ENCODE data around the gene GABRB2. TPM values are rescaled to one million over a fixed set of nuclear protein-coding genes. Genes with fewer than 3 reads are reported as not detected.

Gene GABRB2
- total RNA-seq, 4 donors from 2014 or later: 0.11 to 4.6 (median 1.3) TPM

- no peaks in the 10 kb centered on the region for H3K27me3 ChIP-seq
- H3K4me3 ChIP-seq (replicated peaks in 1 of 3): no peak overlapping the region
- no peaks in the 10 kb centered on the region for H3K36me3 ChIP-seq
- H3K4me1 ChIP-seq: no peaks in the 10 kb centered on the region
- intact Hi-C loops (cut with DNase I): no loop called here
- no peak for DNase-seq
- TF ChIP-seq CTCF (IDR thresholded peaks at IDR 0.05) (no peak), POLR2A (IDR thresholded peaks at IDR 0.05) (no peak)
- no peak overlapping the region for H3K27ac ChIP-seq
- no peaks in the 10 kb centered on the region for H3K9me3 ChIP-seq
These were observed 104.1 kb downstream of the GABRB2 start for GRCh38 chr5:161442471-161442870.

- H3K4me1 ChIP-seq: no peaks in the 10 kb centered on the region
- H3K9me3 ChIP-seq: no peaks in the 10 kb centered on the region
- intact Hi-C loops (cut with DNase I): no loop called here
- H3K27me3 ChIP-seq: no peaks in the 10 kb centered on the region
- no peak overlapping the region for H3K27ac ChIP-seq
- DNase-seq: no peak
- no peak for TF ChIP-seq CTCF (IDR thresholded peaks at IDR 0.05)
- no peak for TF ChIP-seq POLR2A (IDR thresholded peaks at IDR 0.05)
- H3K4me3 ChIP-seq (replicated peaks in 1 of 3): no peak overlapping the region
- H3K36me3 ChIP-seq: no peaks in the 10 kb centered on the region
- 79 to 88% methylated on average over 2 of the region's 2 CpGs for WGBS, 2 donors
These were observed 113.7 kb downstream of the GABRB2 start for GRCh38 chr5:161432798-161433197.

DNA sequence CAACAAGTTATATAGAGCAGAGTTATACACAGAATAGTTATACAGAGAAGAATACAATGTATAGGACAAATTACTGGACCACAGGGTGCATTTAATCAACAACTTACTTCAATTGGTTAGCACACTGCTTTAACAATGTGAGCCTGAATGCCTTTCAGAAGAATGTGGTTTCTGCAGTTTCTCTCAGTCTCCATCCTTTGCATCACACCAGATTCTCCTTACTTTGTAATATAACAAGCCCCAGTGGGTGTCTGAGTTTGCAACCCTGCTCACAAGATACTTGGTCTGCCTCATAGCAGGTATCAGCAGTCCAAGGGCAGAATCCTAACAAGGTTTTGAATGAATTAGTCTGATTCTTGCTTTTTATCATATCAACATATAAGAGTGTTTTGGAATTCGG is 114.6 kb downstream of the GABRB2 start:
- intact Hi-C loops (cut with DNase I): no loop called here
- Histone ChIP-seq H3K36me3 (no peaks in the 10 kb centered on the region), H3K4me1 (no peaks in the 10 kb centered on the region), H3K4me3 (replicated peaks in 1 of 3) (no peak overlapping the region), H3K27me3 (no peaks in the 10 kb centered on the region), H3K27ac (no peak overlapping the region), H3K9me3 (no peaks in the 10 kb centered on the region)
- DNase-seq: no peak
- TF ChIP-seq POLR2A (IDR thresholded peaks at IDR 0.05): no peak
- TF ChIP-seq CTCF (IDR thresholded peaks at IDR 0.05): no peak
- 87 to 90% methylated on average over 1 of the region's 1 CpG for WGBS, 2 donors

- no peak for DNase-seq
- Histone ChIP-seq H3K9me3 (no peaks in the 10 kb centered on the region), H3K4me3 (replicated peaks in 1 of 3) (no peak overlapping the region), H3K27me3 (no peaks in the 10 kb centered on the region), H3K4me1 (no peaks in the 10 kb centered on the region), H3K27ac (no peak overlapping the region), H3K36me3 (no peaks in the 10 kb centered on the region)
- TF ChIP-seq CTCF (IDR thresholded peaks at IDR 0.05) (no peak), POLR2A (IDR thresholded peaks at IDR 0.05) (no peak)
- 70% methylated on average over 4 of the region's 4 CpGs for WGBS, 2 donors
- intact Hi-C loops (cut with DNase I): no loop called here
These were observed 125.5 kb downstream of the GABRB2 start for GRCh38 chr5:161421067-161421466.

DNA sequence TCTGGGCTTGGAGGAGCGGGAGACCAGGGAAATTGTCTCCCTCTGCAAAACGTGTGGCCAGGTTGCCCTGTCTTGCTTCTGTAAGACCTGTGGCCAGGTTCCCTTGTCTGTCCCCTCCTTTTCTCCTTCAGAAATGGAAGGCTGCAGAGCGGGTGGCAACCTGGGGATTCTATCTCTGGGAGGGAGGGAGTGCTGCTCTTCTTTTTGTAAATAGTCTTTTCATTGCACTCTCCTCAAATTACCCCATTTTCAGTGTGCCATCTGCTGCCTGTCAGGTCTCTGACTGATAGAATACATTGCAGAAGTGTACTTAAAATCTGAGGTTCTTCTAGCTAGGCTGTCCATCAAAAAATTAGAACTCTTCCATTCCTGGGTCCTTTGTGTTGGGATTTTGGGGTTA is 126.0 kb downstream of the GABRB2 start:
- WGBS, 2 donors: 59 to 66% methylated on average over 3 of the region's 3 CpGs
- TF ChIP-seq CTCF (IDR thresholded peaks at IDR 0.05) (no peak), POLR2A (IDR thresholded peaks at IDR 0.05) (no peak)
- intact Hi-C loops (cut with DNase I): no loop called here
- Histone ChIP-seq H3K27me3 (no peaks in the 10 kb centered on the region), H3K4me3 (replicated peaks in 1 of 3) (no peak overlapping the region), H3K4me1 (no peaks in the 10 kb centered on the region), H3K36me3 (no peaks in the 10 kb centered on the region), H3K27ac (no peak overlapping the region), H3K9me3 (no peaks in the 10 kb centered on the region)
- no peak for DNase-seq
